GM19240 (cell line): ENCODE results near the gene OR56A3.

Experiments
- DNase-seq: peaks from one replicate; pipeline ENCODE4 v3.0.0; 2011; ENCODE audit warnings: low spot score; ENCODE audit not compliant: insufficient read length

OR56A3 gene

GRCh38 chr11:5968394-5968793 is 26.3 kb downstream of the OR56A3 start, which contains the start of gene OR56A5:
OR56A5 (minus strand) TSS chr11:5968494; CDS start chr11:5968494, 0 bp downstream.
- no peak for DNase-seq

- no peak for DNase-seq
These were observed 31.5 kb downstream of the OR56A3 start for GRCh38 chr11:5973530-5973929.

- no peak for DNase-seq
These were observed 41.4 kb downstream of the OR56A3 start for GRCh38 chr11:5983443-5983842.

DNA sequence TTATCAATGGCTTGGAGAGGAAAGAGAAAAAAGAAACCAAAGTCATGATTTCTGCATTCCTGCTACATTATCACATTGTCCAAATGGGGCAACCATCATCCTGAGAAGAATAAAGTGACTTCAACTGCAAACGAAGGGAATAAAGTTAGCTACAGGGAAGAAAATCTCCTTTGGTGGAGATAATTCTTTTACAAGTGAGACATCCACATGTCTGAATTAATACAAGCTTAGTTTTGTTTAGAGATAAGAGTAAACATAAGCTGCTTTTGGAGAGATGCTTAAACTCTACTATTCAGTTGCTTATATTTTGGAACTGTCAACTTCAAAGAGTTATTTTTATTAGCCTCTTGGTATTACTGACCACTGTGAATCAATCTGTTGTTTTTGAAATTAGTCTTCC is 44.8 kb downstream of the OR56A3 start, which contains the start of gene OR52L1:
OR52L1 (minus strand) TSS at position 101 of the 400 bp plus-strand sequence; CDS start at position 46, 55 bp downstream.
- DNase-seq: no peak

DNA sequence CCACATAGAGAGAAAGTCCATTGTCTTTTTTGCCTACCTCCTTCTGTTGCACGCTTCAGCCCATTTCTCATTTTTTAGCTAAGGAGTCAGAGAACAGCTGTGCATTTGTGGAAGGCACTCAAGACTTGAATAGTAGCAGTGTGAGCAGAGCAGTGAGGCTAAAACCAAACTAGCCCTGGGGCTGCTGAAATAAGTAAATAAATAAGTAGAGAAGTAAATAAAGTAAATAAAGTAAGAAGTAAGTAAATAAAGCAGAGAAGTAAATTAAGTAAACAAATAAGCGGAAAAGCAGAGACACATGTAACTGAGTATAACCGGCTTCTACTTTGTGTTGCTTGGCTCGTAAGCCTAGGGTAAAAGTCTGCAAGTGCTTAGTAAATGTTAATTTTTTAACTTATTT is 47.2 kb downstream of the OR56A3 start:
- DNase-seq: no peak

GRCh38 chr11:5992150-5992549 is 50.1 kb downstream of the OR56A3 start:
- no peak for DNase-seq

- no peak for DNase-seq
These were observed 50.7 kb downstream of the OR56A3 start for GRCh38 chr11:5992604-5993251.

DNA sequence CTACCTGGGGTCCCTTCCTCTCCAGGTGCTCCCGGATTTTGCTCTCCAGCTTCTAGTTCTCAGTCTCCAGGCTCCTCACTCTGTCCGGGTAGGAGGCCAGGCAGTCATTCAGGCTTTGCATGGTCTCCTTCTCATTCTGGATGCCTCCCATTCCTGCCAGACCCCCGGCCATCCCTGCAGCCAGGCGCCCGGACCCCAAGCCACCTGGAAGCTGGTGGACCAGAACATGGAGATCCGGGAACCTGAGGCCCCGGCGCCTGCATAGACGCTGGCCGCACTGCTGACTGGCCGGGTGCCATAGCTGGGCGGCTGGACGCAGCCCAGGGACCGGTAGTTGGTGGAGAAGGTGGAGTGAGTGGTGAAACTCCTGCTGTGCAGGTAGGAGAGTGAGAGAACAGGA is 52.7 kb downstream of the OR56A3 start:
- no peak for DNase-seq
